HepG2 (cell line): ENCODE measurements around the gene CEP57L1. TPM values are rescaled to one million over a fixed set of nuclear protein-coding genes. Genes with fewer than 3 reads are reported as not detected.
A peak's percentile ranks its signal among the peaks of the same experiment; 100 is the strongest.

Experiments used
- ATAC-seq: fragments of 200-7000 bp; cut with Tn5 transposase; 3 replicates; pipeline ENCODE4 v1.9.1; 2020; ENCODE audit warnings: mild to moderate bottlenecking, moderate library complexity
- BruUV-seq: library from RNA; stranded (reverse); fragments of 400-500 nt; replicated peaks from 2 replicates; lab custom pipeline; 2021; lab: Mats Ljungman, UMichigan
- CTCF ChIA-PET: fragments of 300-600 bp; formaldehyde crosslinking; extraction: SDS; loops from one replicate; lab custom pipeline; 2021; ENCODE audit warnings: low total read pairs, inconsistent platforms, low intra/inter-chr PET ratio; lab: Yijun Ruan, JAX
- POLR2A ChIA-PET: fragments of 350-600 bp; sonication (Branson Sonifier 250); formaldehyde crosslinking; loops from one replicate; lab custom pipeline; 2020; ENCODE audit warnings: antibody characterized with exemption, inconsistent platforms; lab: Yijun Ruan, JAX
- DNase-seq: peaks from one replicate; pipeline ENCODE4 v3.0.0-alpha.2; 2015; ENCODE audit warnings: low spot score
- FAIRE-seq: peaks from 3 replicates; lab custom pipeline; 2011; peaks lifted over from hg19 to GRCh38; lab: Jason Lieb, UNC
- H2AFZ ChIP-seq: one replicate; pipeline ENCODE4 v1.6.1; 2011; ENCODE audit warnings: low read length, inconsistent platforms
- H3K27ac ChIP-seq: fragments of 300-600 bp; 3 replicates; pipeline ENCODE4 v1.8.0; 2011; ENCODE audit warnings: mixed run types, mild to moderate bottlenecking, mixed read lengths, low read length, inconsistent platforms; ENCODE audit not compliant: insufficient read depth; ENCODE audit errors: extremely low read length
- H3K27me3 ChIP-seq, 2 experiments: fragments of 200-600 bp in 1 of 2; 2 replicates in 1 of 2; 3 replicates in 1 of 2; pipeline versions ENCODE4 v1.6.0 to v1.8.0; 2011; ENCODE audit warnings: low read length in 2 of 2, mild to moderate bottlenecking in 2 of 2, moderate library complexity in 2 of 2, inconsistent platforms in 1 of 2; ENCODE audit not compliant: insufficient read depth in 2 of 2, control insufficient read depth in 1 of 2
- H3K36me3 ChIP-seq, 2 experiments: fragments of 200-600 bp in 1 of 2; replicated peaks in 1 of 2; 2 replicates in 1 of 2; 3 replicates in 1 of 2; pipeline versions ENCODE4 v1.5.1 to v1.8.0; 2011; ENCODE audit warnings: low read length in 2 of 2, inconsistent platforms in 1 of 2; ENCODE audit not compliant: insufficient read depth in 2 of 2, control insufficient read depth in 1 of 2
- H3K4me1 ChIP-seq: 2 replicates; pipeline ENCODE4 v1.5.1; 2012; ENCODE audit warnings: low read length, inconsistent platforms; ENCODE audit not compliant: insufficient read depth
- H3K4me2 ChIP-seq: 2 replicates; pipeline ENCODE4 v1.6.0; 2011; ENCODE audit warnings: low read depth, low read length, inconsistent platforms
- H3K4me3 ChIP-seq, 3 experiments: fragments of 200-600 bp in 1 of 3; sonication (generic), shearing (Covaris generic) in 1 of 3; replicated peaks in 1 of 3; 2 replicates each; pipeline ENCODE4 v1.5.1; 2011 to 2016; ENCODE audit warnings: low read length in 3 of 3, inconsistent platforms in 2 of 3, low read depth in 2 of 3, mild to moderate bottlenecking in 2 of 3, control low read depth in 1 of 3, mixed read lengths in 1 of 3; ENCODE audit not compliant: insufficient read depth in 1 of 3
- H3K79me2 ChIP-seq: one replicate; pipeline ENCODE4 v1.6.1; 2011; ENCODE audit warnings: low read length, inconsistent platforms; ENCODE audit not compliant: insufficient read depth
- H3K9ac ChIP-seq: 2 replicates; pipeline ENCODE4 v1.6.0; 2011; ENCODE audit warnings: mild to moderate bottlenecking, low read depth, low read length, inconsistent platforms; ENCODE audit not compliant: insufficient read depth
- H3K9me3 ChIP-seq: 2 replicates; pipeline ENCODE4 v1.5.1; 2012; ENCODE audit warnings: mild to moderate bottlenecking, low read length
- H4K20me1 ChIP-seq: 2 replicates; pipeline ENCODE4 v1.6.0; 2011; ENCODE audit warnings: inconsistent platforms, mild to moderate bottlenecking, low read length, moderate library complexity; ENCODE audit not compliant: insufficient read depth
- KDM4B ChIP-seq: sonication (generic); formaldehyde crosslinking; IDR thresholded peaks from 2 replicates; pipeline ENCODE4 v1.4.0; 2020; ENCODE audit warnings: missing genetic modification reagents
- MZF1 ChIP-seq: sonication (generic); formaldehyde crosslinking; IDR thresholded peaks from 2 replicates; pipeline ENCODE4 v1.8.1; 2023; ENCODE audit warnings: mild to moderate bottlenecking, missing genetic modification reagents, borderline replicate concordance
- RXRA ChIP-seq: sonication (generic); formaldehyde crosslinking; IDR thresholded peaks from 2 replicates; pipeline ENCODE4 v1.5.1; 2020; ENCODE audit warnings: missing genetic modification reagents
- SOX13 ChIP-seq, 3 experiments: fragments of 450-650 bp in 1 of 3; sonication (generic) in 1 of 3; formaldehyde crosslinking in 1 of 3; IDR thresholded peaks in 2 of 3; conservative IDR thresholded peaks in 1 of 3; 2 replicates each; pipeline versions ENCODE4 v1.5.0 to v1.6.1; 2016 to 2020; ENCODE audit warnings: antibody characterized with exemption in 1 of 3, mild to moderate bottlenecking in 1 of 3, missing compliant biosample characterization in 1 of 3, missing genetic modification reagents in 1 of 3, moderate library complexity in 1 of 3
- WGBS: methylation state at CpG from one replicate; pipeline ENCODE4 v1.1.6; 2017; ENCODE audit warnings: low lambda C conversion rate; 5-methylcytosine and 5-hydroxymethylcytosine counted together
- in situ Hi-C: cut with HindIII; loops from 2 replicates; pipeline ENCODE4 v1.10.0; 2017; ENCODE audit warnings: low pct_unique_long_range_greater_than_20kb; ENCODE audit not compliant: extremely low pct_ligation_motif_present
- intact Hi-C: fragments of 100-400 bp; cut with micrococcal nuclease; formaldehyde crosslinking; loops from one replicate; pipeline ENCODE4 v1.10.0; 2022; ENCODE audit not compliant: unreplicated experiment
- polyA plus RNA-seq, 8 experiments: library from polyadenylated mRNA; depleted of rRNA in 3 of 8; stranded (reverse) in 7 of 8; unstranded in 1 of 8; fragments of >200 nt; fragmentation: Illumina TruSeq in 4 of 8; extraction: Trizol in 4 of 8; gene quantifications; 2 replicates each; pipeline versions ENCODE4 v1.2.1 to v1.2.3, GENCODE V29; 2011 to 2016; ENCODE audit warnings: low read depth in 4 of 8, missing spikeins in 1 of 8, mixed read lengths in 1 of 8; ENCODE audit not compliant: insufficient read depth in 1 of 8
- total RNA-seq, 5 experiments: library from RNA; depleted of rRNA; stranded (reverse); fragments of >200 nt; fragmentation: Illumina TruSeq; extraction: Trizol; gene quantifications; 2 replicates each; pipeline ENCODE4 v1.2.3, GENCODE V29; 2016; ENCODE audit warnings: low read depth in 1 of 5
- TF ChIP-seq, protein P1 (sequence below): sonication (generic); formaldehyde crosslinking; IDR thresholded peaks from 2 replicates; pipeline ENCODE4 v1.8.1; 2023; ENCODE audit warnings: mild to moderate bottlenecking, moderate library complexity, missing genetic modification reagents

CEP57L1 gene
- total and polyA plus RNA-seq, 2 of the 13 experiments (the other 11 are each of a cell fraction or from before 2014, with no cell fraction given) = 7.7 to 15.5 TPM

DNA sequence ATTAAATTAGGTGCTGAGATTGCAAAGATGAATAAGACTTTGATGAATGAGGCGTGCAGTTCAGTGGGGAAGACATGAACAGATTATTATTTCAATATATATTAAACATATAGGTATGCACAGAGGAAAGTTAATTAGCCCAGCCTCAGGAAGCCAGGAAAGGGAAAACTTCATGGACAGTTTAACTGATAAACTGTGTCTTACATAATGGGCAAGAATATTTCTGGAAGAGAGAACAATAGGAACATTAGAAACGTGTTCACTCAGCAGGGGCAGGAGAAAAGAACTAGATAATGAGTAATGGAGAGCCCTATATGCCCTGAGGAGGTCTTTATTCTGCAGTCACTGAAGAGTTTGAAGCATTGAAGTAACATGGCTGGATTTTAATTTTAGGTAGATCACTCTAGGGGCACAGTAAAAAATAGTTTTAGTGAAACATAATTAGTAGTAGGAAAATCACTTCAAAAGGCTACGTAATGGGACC is 23.6 kb downstream of the CEP57L1 start:
- in situ Hi-C loops = no loop called here
- Histone ChIP-seq H2AFZ (no peak overlapping the region), H3K36me3 (no peaks in the 10 kb centered on the region), H3K27ac (no peak overlapping the region), H3K9ac (no peak overlapping the region), H3K4me3 (no peak overlapping the region), H3K79me2 (no peaks in the 10 kb centered on the region), H3K27me3 (no peaks in the 10 kb centered on the region), H3K4me1 (peaks cover 46% of the 10 kb centered on the region), H3K9me3 (no peaks in the 10 kb centered on the region), H4K20me1 (no peaks in the 10 kb centered on the region), H3K4me2 (no peak overlapping the region)
- TF ChIP-seq SOX13 (IDR thresholded peaks at IDR 0.05) (no peak), SOX13 (CRISPR knock-in tag; conservative IDR thresholded peaks at IDR 0.05 in 1 of 2, IDR thresholded peaks at IDR 0.05 in 1 of 2) (0 out of 4 replicates have a peak, but pooled peaks of 1 of the 2 experiments have one; percentile 12)
- TF ChIP-seq, protein P1, sequence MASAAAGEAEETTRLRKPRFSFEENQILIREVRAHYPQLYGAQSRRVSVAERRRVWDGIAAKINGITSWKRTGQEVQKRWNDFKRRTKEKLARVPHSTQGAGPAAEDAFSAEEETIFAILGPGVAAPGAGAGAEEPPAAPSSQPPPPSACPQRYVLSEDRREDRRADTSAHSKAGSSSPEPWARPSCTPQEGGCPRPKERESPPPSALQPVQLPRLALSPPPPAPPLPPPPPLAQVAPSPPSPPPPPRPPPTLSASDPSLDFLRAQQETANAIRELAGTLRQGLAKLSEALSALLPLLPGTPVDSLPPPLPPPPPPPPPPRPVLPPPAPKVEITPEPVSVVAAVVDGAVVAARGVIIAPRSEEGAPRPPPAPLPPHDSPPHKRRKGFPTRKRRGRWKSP (CRISPR knock-in tag) = no peak
- BruUV-seq = no TSS peak
- no peak for ATAC-seq
- no peak for DNase-seq
- no peak for FAIRE-seq
- ChIA-PET POLR2A (no interaction called here), CTCF (no interaction called here)
- intact Hi-C loops = no loop called here
- 92% methylated on average over 3 of the region's 3 CpGs for WGBS

DNA sequence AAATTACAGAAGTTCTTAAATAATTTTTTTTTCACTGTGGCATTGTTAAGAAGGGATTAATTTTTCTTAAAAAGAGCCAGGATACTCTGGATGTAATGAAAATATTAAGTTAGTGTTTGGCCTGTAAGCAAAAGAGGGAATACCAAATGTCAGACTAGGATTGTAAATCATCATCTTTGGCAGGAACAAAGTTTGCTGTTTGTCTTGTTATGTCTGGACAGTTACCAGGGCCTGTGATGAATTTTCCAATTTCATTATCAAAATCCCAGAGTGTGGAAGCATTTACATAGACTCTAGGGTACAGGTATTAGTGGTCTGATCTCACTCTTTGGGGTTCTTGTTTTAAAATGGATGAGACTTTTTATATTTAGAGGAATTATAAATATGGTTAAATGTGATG is 26.1 kb downstream of the CEP57L1 start:
- ChIA-PET CTCF (no interaction called here), POLR2A (no interaction called here)
- Histone ChIP-seq H3K36me3 (no peaks in the 10 kb centered on the region), H3K4me3 (no peak overlapping the region), H3K9me3 (no peaks in the 10 kb centered on the region), H2AFZ (no peak overlapping the region), H3K4me2 (no peak overlapping the region), H3K79me2 (no peaks in the 10 kb centered on the region), H3K9ac (no peak overlapping the region), H3K27me3 (no peaks in the 10 kb centered on the region), H3K4me1 (peaks cover 46% of the 10 kb centered on the region), H3K27ac (no peak overlapping the region), H4K20me1 (no peaks in the 10 kb centered on the region)
- DNase-seq (no peak), ATAC-seq (no peak), FAIRE-seq (no peak)
- no TSS peak for BruUV-seq
- in situ Hi-C loops = no loop called here
- intact Hi-C loops = no loop called here
- TF ChIP-seq KDM4B (no peak), MZF1 (CRISPR knock-in tag) (no peak), RXRA (CRISPR knock-in tag) (no peak)
